ENCODE results near the gene STAU1.
"Not testable (repeated sequence)": the region's sequence is repeated elsewhere in the genome, so short reads cannot be mapped to it uniquely, and the experiment has no call there.

The STAU1 gene

DNA sequence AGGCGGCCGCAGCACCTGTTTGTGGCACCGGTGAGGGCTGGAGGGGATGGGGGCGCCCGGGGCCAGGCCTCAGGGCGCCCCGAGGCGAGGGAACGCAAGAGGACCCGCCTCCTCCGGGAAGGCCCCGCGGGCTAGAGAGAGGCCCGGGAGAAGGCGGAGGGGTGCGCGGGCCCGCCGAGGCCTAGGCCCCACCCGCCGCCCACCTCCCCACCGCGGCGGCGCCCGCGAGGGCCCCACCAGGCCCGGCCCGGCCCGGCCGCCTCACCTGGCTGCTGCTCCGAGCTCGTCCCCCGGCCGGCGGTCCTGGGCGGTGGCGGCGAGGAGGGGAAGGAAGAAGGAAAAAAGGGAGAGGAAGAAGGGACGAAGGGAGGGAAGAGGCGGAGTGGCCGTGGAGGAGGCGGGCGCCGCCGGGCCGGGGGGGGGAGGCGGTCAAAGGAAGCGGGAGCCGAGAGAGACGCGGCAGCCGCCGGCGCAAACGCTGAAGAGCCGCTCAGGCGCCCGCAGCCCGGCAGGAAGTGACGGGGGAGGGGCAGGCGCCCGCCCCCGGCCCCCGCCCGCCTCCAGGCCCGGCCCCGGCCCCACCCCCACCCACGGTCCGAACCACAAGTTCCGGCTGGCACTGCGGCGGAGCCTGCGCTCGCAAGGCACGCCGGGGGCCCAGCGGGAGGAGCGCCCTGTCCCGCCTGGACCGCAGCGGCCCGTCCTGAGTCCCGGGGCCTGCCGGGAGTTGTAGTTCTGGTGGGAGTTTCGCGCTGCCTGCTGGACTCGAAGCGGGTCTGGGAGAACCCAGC lies at the start of gene STAU1:
TSS of gene STAU1 (minus strand) at position 484 of the 791 bp plus-strand sequence. CDS start 22,133 bp downstream, outside the sequence.
- DNase-seq (ENCODE audit: low read depth in 2 of 2): peak; percentile 82 to 86

GRCh38 chr20:49237531-49237930 lies 49.4 kb upstream of the STAU1 start:
- DNase-seq (ENCODE audit: low read depth in 2 of 2): no peak

- DNase-seq (ENCODE audit: low read depth in 2 of 2): no peak
Observed at GRCh38 chr20:49236301-49236700, 48.2 kb upstream of the STAU1 start.

DNA sequence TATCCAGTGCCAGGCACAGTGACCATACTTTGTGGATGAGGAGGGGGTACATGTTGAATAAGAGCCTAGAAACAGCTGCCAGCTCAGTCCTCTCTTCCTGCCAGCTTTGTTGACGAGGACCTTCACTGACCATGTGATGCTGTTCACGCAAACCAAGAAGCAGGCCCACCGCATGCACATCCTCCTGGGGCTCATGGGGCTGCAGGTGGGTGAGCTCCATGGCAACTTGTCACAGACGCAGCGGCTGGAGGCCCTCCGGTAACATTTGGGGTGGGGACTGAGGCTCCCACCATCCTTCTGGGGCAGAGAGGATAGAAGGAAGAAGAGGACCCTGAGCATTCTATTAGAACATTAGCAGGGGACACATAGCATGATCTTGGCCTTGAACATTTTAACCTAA lies 46.7 kb upstream of the STAU1 start:
- no peak for DNase-seq (ENCODE audit: low read depth in 2 of 2)

GRCh38 chr20:49233226-49233625 lies 45.1 kb upstream of the STAU1 start:
- DNase-seq (ENCODE audit: low read depth in 2 of 2): no peak

DNA sequence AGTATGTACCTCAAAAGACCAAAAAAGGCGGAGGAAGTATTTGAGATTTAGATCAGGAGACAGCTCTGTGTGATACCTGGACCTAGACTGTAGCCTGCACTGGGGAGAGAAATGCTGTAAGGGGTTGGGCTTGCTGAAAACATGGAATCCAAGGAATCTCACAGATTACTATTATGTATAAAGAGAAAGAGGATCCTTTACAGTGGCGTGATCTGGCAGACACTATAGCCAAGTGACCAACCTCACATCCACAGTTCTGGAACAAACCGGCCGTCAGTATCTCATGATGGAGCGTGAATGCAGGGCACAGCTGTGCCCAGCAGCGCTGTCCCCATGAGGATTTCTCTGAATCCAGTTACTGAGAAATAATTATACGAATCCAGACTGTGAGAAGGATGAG lies 43.3 kb upstream of the STAU1 start:
- DNase-seq (ENCODE audit: low read depth in 2 of 2): no peak

- DNase-seq (ENCODE audit: low read depth in 2 of 2): no peak
Observed at GRCh38 chr20:49230561-49231133, 42.5 kb upstream of the STAU1 start.

GRCh38 chr20:49230021-49230420 lies 41.9 kb upstream of the STAU1 start:
- no peak for DNase-seq (ENCODE audit: low read depth in 2 of 2)

GRCh38 chr20:49229381-49229780 lies 41.2 kb upstream of the STAU1 start:
- no peak for DNase-seq (ENCODE audit: low read depth in 2 of 2)

DNA sequence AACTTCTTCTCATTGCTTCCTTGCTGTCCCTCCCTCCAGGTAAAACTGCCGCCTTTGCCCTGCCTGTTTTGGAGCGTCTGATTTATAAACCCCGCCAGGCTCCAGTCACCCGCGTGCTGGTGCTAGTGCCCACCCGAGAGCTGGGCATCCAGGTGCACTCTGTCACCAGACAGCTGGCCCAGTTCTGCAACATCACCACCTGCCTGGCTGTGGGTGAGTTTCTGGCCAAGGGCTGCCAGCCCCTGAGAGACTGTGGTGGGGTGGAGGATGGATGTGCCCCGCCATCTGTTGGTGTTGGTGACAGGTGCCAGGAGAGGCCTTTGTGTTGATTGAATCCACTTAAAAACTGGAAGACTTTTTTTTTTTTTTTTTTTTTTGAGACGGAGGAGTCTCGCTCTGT lies 40.5 kb upstream of the STAU1 start:
- DNase-seq (ENCODE audit: low read depth in 2 of 2): no peak

- no peak for DNase-seq (ENCODE audit: low read depth in 2 of 2)
Observed at GRCh38 chr20:49225896-49226295, 37.8 kb upstream of the STAU1 start.

GRCh38 chr20:49219924-49220831 lies 32.0 kb upstream of the STAU1 start:
- no peak for DNase-seq (ENCODE audit: low read depth in 2 of 2)

DNA sequence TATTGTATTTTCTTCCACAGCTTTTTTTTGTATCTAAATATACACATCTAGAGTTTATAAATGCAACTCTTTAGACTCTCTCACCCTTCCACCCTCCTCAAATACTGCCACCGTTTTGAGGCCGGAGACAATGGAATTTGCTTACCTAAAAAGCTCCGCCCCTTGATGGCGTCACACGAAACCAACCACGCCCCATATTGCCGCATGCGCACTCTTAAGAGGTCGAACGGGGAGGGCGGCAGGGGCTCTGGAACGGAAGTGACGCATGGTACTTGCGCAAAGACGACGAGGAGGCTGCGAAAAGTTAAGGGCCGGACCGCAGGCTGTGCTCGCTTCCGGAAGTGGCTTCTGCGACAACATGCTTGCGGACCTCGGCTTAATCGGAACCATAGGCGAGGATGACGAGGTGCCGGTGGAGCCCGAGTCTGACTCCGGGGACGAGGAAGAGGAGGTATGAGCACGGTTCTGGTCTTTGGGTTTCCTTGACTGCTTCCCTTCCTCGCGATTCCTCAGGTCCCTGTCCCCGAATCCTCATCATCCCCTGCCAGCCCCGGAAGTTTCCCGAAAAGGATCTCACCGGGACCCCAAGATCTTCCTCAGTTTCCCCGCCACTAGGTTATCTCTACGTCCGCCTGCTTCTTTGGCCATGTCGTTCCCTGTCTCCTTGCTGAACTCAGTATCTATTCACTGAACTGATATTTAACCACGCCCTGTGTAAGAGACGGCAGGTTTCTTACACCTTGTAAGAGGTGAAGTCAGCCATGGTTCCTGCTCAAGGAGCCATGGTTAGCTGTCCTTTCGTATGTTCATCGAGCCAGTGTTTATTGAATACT lies 31.2 kb upstream of the STAU1 start, which contains the start of gene DDX27:
TSS of gene DDX27 (plus strand) at position 326 of the 833 bp plus-strand sequence. CDS start at position 359, 33 bp downstream.
- peak; percentile 89 to 92 for DNase-seq (ENCODE audit: low read depth in 2 of 2)

- DNase-seq (ENCODE audit: low read depth in 2 of 2): not testable (repeated sequence)
Observed at GRCh38 chr20:49218739-49219090, 30.6 kb upstream of the STAU1 start.

DNA sequence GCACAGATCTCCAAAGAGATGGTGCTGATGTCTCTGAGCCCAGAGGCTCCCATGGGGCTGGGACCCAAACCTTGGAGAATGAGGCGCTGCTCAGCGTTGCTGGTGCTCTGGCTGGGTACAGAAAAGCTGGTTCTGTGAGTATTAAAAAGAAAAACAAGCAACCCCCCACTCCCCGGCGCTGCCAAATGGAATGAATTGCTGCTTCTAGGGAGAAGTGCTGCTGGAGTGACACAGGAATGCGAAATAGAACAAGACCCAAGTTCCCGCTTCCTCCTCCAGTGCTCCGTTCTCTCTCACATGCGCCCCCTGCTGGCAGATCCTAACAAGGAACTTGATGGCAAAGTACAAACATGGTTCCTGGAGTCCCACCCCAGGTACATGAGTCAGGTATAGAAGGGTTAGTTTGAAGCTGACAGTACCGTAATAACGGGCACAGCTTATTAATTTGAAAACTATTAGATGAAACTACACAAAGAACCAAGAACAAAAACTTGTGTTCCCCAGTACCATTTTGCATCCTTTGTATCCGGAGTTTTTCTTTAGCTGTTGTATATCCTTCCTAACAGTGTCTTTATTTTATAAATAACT lies 29.0 kb upstream of the STAU1 start:
- peak; percentile 84 to 98 for DNase-seq (ENCODE audit: low read depth in 2 of 2)

- DNase-seq (ENCODE audit: low read depth in 2 of 2): no peak
Observed at GRCh38 chr20:49215232-49215631, 27.1 kb upstream of the STAU1 start.

- DNase-seq (ENCODE audit: low read depth in 2 of 2): no peak
Observed at GRCh38 chr20:49214571-49214970, 26.4 kb upstream of the STAU1 start.

- no peak for DNase-seq (ENCODE audit: low read depth in 2 of 2)
Observed at GRCh38 chr20:49210757-49211110, 22.6 kb upstream of the STAU1 start.

- DNase-seq (ENCODE audit: low read depth in 2 of 2): no peak
Observed at GRCh38 chr20:49210101-49210756, 22.1 kb upstream of the STAU1 start.

- no peak for DNase-seq (ENCODE audit: low read depth in 2 of 2)
Observed at GRCh38 chr20:49207076-49207475, 18.9 kb upstream of the STAU1 start.

DNA sequence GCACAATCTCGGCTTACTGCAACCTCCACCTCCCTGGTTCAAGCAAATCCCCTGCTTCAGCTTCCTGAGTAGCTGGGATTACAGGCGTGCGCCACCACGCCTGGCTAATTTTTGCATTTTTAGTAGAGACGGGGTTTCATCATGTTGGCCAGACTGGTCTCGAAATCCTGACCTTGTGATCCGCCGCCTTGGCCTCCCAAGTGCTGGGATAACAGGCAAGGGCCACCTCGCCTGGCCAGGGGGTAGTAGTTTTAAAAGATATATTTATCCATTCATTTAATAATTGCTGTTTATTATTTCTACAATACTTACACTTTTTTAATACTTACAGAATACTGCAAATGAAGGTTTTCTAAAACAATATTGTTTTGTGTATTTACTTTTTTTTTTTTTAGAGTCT lies 15.6 kb upstream of the STAU1 start:
- no peak for DNase-seq (ENCODE audit: low read depth in 2 of 2)

All from stimulated activated CD4-positive, alpha-beta T cell treated with anti-CD3 and anti-CD28 coated beads, Interleukin-1b, Interleukin-23, amount 100 ng/mL, for 1 hour (primary cell).